Measurements from ENCODE around the gene FAM3B.

DNA sequence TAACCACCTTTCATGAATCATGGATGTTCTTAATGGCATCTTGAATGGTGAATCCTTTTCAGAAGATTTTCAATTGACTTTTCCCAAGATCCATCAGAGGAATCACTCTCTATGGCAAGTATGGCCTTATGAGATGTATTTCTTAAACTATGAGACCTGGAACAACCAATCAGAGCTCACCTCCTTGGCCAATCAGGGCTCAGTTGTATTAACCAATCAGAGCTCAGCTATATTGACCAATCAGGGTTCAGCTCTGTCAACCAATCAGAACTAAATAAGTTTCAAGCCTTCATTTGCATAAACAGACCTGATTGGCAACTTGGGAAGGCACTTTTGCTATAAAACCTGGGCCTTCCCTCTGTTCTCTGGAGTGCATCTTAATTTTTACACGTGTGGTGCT, 13.6 kb upstream of the FAM3B start:
- TF ChIP-seq, protein P1, sequence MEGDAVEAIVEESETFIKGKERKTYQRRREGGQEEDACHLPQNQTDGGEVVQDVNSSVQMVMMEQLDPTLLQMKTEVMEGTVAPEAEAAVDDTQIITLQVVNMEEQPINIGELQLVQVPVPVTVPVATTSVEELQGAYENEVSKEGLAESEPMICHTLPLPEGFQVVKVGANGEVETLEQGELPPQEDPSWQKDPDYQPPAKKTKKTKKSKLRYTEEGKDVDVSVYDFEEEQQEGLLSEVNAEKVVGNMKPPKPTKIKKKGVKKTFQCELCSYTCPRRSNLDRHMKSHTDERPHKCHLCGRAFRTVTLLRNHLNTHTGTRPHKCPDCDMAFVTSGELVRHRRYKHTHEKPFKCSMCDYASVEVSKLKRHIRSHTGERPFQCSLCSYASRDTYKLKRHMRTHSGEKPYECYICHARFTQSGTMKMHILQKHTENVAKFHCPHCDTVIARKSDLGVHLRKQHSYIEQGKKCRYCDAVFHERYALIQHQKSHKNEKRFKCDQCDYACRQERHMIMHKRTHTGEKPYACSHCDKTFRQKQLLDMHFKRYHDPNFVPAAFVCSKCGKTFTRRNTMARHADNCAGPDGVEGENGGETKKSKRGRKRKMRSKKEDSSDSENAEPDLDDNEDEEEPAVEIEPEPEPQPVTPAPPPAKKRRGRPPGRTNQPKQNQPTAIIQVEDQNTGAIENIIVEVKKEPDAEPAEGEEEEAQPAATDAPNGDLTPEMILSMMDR (conservative IDR thresholded peaks at IDR 0.05; ENCODE audit: low read depth, low read length) = no peak
- TF ChIP-seq RAD21 (IDR thresholded peaks at IDR 0.05; ENCODE audit: low read length) (no peak), MXI1 (IDR thresholded peaks at IDR 0.05; ENCODE audit: borderline replicate concordance, low read depth, low read length) (no peak), RFX5 (IDR thresholded peaks at IDR 0.05; ENCODE audit: low read depth, low read length) (no peak), USF2 (IDR thresholded peaks at IDR 0.05; ENCODE audit: low read depth, low read length) (no peak)

All from IMR-90 (cell line).